Measurements from ENCODE around the gene CHRM4.
A peak's percentile ranks its signal among the peaks of the same experiment; 100 is the strongest.
"Not testable (repeated sequence)": the region's sequence is repeated elsewhere in the genome, so short reads cannot be mapped to it uniquely, and the experiment has no call there.

Gene CHRM4

GRCh38 chr11:46382646-46383403 lies 8.8 kb downstream of the CHRM4 start:
- DNase-seq (ENCODE audit: low read depth in 3 of 3, low spot score in 1 of 3) = no peak

GRCh38 chr11:46381819-46382645 lies 9.5 kb downstream of the CHRM4 start:
- DNase-seq (ENCODE audit: low read depth in 3 of 3, low spot score in 1 of 3) = no peak

GRCh38 chr11:46381048-46381818 lies 10.3 kb downstream of the CHRM4 start, which contains the start of gene MDK:
TSS of gene MDK (plus strand) at chr11:46381669. CDS start at chr11:46382058, 389 bp downstream.
- no peak for DNase-seq (ENCODE audit: low read depth in 3 of 3, low spot score in 1 of 3)

- peak in 1 of 3 donors; percentile 53 for DNase-seq (ENCODE audit: low read depth in 3 of 3, low spot score in 1 of 3)
Observed at GRCh38 chr11:46380340-46381047, 11.1 kb downstream of the CHRM4 start.

- not testable (repeated sequence) for DNase-seq (ENCODE audit: low read depth in 3 of 3, low spot score in 1 of 3)
Observed at GRCh38 chr11:46379482-46380293, 11.9 kb downstream of the CHRM4 start.

GRCh38 chr11:46378811-46379481 lies 12.6 kb downstream of the CHRM4 start:
- no peak for DNase-seq (ENCODE audit: low read depth in 3 of 3, low spot score in 1 of 3)

- DNase-seq (ENCODE audit: low read depth in 3 of 3, low spot score in 1 of 3) = no peak
Observed at GRCh38 chr11:46378296-46378695, 13.3 kb downstream of the CHRM4 start.

GRCh38 chr11:46377831-46378230 lies 13.7 kb downstream of the CHRM4 start:
- no peak for DNase-seq (ENCODE audit: low read depth in 3 of 3, low spot score in 1 of 3)

- DNase-seq (ENCODE audit: low read depth in 3 of 3, low spot score in 1 of 3) = no peak
Observed at GRCh38 chr11:46377290-46377689, 14.3 kb downstream of the CHRM4 start.

- no peak for DNase-seq (ENCODE audit: low read depth in 3 of 3, low spot score in 1 of 3)
Observed at GRCh38 chr11:46376258-46377050, 15.1 kb downstream of the CHRM4 start.

GRCh38 chr11:46375392-46376101 lies 16.0 kb downstream of the CHRM4 start:
- no peak for DNase-seq (ENCODE audit: low read depth in 3 of 3, low spot score in 1 of 3)

GRCh38 chr11:46374815-46375214 lies 16.8 kb downstream of the CHRM4 start:
- no peak for DNase-seq (ENCODE audit: low read depth in 3 of 3, low spot score in 1 of 3)

- DNase-seq (ENCODE audit: low read depth in 3 of 3, low spot score in 1 of 3) = no peak
Observed at GRCh38 chr11:46373787-46374740, 17.5 kb downstream of the CHRM4 start.

GRCh38 chr11:46372501-46372900 lies 19.1 kb downstream of the CHRM4 start:
- DNase-seq (ENCODE audit: low read depth in 3 of 3, low spot score in 1 of 3) = not testable (repeated sequence)

- no peak for DNase-seq (ENCODE audit: low read depth in 3 of 3, low spot score in 1 of 3)
Observed at GRCh38 chr11:46372086-46372485, 19.5 kb downstream of the CHRM4 start.

- DNase-seq (ENCODE audit: low read depth in 3 of 3, low spot score in 1 of 3) = not testable (repeated sequence)
Observed at GRCh38 chr11:46371262-46371661, 20.3 kb downstream of the CHRM4 start.

GRCh38 chr11:46370253-46370652 lies 21.3 kb downstream of the CHRM4 start:
- DNase-seq (ENCODE audit: low read depth in 3 of 3, low spot score in 1 of 3) = no peak
